Amniotic epithelial cell (primary cell): ENCODE measurements around the gene LHFPL2.
A peak's percentile ranks its signal among the peaks of the same experiment; 100 is the strongest.
"Not testable (repeated sequence)": the region's sequence is repeated elsewhere in the genome, so short reads cannot be mapped to it uniquely, and the experiment has no call there.

Experiments used
- DNase-seq: peaks from one replicate; pipeline ENCODE4 v3.0.0-alpha.2; 2010; ENCODE audit warnings: low read depth

LHFPL2 gene

DNA sequence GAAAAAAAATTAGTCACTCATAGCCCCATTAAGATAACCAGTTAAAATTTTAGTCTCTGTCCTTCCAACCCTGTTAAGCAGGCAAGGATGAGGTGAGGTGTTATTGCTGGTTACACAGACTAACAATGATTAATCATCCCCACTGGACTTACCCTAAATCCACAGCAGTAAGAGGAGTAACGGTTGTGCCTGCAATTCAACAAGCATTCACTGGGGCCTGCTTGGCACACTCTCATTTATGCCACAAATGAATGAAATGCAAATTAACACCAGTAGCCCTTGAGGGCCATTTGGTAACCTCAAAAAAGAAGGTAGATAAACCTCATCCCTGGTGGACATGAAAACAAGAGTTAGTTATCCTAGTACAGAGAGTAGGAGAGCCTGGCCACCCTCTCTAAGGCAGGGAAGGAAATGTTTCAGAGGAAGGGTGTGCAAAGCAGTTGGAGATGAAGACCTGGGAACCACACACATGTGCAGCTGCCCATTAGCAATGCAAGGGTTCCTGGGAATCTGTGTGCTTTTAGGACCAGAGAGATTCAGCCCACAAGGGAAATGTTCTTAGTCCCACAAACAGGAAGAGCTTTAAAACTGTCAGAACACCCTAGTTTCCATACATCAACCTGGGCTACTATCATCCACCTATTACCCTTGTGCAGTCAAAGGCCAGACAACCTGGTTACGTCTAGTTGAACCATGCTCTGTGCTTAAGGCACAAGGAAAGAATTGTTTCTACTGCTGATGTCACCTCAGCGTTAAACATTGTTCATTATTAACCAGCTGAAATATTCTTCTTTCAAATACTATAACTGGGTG, 7.7 kb downstream of the LHFPL2 start:
- peak; percentile 52 for DNase-seq

GRCh38 chr5:78639791-78640190, 8.8 kb downstream of the LHFPL2 start:
- no peak for DNase-seq

DNA sequence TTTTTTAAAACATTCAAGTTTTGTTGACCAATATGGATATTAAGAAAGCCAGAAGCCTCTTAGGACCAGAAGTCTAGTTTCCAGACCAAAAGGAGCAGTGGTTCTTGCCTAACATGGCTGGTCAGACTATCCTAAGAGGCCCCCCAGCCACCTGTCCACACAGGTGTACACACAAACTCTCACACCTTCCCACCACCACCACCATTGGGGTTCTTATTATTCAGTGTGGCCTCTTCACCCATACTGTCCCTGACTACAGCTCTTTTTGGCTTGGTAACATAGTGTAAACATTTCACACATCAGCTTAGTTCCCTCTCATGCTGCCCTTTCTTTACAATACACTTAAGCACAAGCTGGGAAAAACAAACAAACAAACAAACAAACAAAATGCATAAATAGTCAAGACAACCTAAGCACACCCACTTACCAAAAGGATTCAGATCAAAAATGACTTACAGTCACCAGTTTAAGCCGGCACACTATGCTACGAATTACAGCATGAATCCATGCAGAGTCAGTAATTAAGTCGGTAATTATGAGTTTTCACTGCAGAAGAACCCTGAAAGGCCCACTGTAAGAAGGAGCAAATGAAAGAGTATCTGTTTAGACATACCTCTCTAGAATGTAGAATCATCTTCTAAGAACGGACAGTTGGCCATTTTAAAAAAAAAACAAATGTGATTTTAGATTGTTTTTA, 9.5 kb downstream of the LHFPL2 start:
- no peak for DNase-seq

GRCh38 chr5:78638423-78638822, 10.1 kb downstream of the LHFPL2 start:
- peak; percentile 95 for DNase-seq

DNA sequence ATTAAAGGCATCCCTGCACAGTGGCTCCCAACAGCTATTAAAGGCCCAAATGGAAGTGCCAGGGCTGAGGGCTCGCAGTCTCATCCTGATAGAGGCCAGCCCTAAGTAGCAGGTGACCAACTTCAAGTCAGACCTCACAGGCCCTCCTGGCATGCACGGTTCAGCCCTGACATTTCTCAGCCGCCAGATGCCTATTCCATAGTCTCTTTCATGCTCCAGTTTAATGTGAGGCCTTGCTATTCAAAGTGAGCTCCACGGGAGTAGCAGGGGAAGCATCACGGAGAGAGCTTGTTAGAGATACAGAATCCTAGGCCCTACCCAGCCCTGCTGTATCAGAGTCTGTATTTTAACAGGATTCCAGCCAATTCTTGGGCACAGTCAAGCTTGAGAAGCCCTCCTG, 11.1 kb downstream of the LHFPL2 start:
- no peak for DNase-seq

GRCh38 chr5:78636682-78637081, 11.9 kb downstream of the LHFPL2 start:
- no peak for DNase-seq

DNA sequence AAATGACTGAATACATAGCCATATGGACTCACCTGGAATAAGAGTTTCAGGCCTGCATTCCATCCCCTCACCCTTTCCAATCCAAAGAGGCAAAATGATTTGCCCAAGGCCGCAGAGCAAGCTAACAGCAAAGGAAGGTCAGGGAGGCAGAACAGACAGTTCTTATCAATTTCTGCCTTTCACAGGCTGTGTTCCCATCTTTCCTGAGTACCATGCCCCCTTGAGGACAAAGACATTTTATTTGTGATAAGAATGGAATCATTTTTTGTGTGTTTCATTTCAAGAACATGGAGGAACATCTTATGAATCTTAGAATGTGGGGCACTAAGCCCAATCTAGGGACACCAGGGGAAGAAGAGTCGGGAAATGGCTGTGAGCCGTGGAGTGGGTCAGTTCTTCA, 13.9 kb downstream of the LHFPL2 start:
- DNase-seq: no peak

DNA sequence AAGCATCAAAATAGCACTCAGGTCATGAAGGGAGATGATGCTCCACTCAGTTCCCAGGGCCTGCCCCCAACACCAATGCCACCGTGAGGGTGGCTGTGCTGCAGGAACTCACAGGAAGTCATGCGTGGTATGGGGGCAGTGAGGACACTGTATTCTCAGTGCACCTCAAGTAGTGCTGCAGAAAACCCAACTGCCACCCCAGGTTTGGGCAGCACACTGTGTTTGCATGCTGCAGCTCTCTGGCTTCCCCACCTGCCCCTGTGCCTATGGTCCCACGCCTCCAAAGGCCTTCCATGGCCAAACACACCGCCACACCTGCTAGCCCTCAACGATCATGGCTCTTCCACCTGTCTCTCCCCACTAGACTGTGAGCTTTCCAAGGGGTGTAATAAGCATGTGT, 14.3 kb downstream of the LHFPL2 start:
- DNase-seq: no peak

DNA sequence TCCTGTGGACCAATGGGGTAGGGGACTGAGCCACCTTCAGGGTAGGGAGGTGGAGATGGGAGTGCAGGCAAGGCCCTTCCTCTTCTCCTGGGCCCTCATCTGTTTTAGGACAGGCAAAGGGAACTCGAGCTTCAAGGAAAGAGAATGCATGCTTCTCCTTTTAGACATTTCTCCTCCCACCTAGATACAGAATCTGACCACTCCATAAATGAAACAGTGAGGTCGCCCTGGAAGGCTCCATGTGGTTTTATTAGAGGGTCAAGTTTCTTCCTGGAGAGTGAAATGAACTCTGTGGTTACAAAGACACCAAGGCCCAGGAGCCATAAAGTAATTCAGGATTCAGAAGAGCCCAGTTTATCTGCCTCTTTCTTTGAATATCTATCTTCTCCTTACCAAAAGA, 14.9 kb downstream of the LHFPL2 start:
- DNase-seq: peak; percentile 59

DNA sequence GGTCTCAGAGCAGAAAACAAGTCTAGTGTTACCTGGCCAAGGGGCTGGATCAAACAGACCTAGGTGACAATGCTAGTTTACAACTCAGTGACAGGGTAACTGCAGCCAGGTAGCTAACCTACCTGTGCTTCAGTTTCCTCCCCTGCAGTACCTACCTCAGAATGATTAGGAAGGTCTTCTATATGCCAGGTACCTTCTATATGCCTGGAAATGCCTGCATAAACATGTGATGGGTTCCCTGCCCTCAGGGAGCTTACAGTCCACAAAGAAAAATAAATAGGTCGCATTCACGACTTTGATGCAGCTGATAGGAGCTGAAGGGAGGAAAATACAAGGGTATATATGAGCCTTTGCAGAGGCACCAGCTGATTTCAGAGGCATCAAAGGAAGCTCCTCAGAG, 16.1 kb downstream of the LHFPL2 start:
- no peak for DNase-seq

DNA sequence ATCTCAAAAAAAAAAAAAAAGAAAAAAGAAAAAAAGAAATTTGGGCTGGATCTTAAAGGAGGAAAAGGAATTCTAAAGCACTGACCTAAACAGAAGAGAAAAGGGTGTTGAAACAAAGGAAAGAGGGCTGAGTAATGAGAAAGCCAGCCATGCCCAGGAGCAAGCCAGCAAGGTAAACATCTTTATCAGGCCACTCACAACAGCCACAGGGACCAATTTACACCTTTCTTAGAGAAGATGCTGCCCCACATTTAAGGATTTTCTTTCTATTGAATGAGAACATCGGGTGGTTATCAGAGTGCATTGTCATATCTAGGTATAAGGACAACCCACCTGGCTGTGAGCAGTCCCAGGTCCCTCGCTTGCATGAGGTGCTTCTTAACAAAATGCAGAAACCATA, 16.6 kb downstream of the LHFPL2 start:
- no peak for DNase-seq

GRCh38 chr5:78630047-78630446, 18.5 kb downstream of the LHFPL2 start:
- no peak for DNase-seq

- DNase-seq: no peak
These were observed 18.9 kb downstream of the LHFPL2 start for GRCh38 chr5:78629624-78630023.

DNA sequence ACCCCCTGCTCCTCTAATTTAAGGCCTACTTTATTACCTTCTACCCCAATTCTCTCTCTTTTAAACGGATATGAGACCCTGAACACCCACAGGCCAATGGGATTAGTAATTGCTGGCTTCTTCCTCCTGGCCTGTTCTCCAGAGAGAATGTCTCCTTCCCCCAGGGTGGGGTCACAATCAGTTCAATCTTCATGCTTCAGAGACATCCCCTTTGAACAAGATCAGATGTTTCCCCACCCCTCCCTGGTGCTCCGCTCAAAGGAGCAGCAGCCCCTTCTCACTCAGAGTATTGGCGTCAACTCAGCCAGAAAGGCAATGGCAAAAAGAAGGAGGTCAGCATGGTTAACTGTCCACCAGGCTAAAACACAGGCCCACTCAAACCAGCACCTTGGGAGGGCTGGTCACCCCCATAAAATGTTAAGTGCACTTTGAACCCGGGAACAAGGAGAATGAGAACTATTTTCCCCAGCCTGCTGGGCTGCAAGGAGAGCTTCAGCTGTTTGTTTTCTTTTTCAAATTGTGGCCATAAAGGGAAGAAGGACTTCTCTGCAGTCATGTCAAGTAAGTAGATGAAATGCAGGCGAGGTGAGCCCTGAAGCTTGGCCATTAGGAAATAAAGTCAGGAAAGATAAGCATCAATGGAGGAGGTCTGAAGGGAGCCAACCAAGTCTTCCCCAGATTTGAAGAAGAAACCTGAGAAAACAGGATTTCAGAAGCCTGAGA, 20.1 kb downstream of the LHFPL2 start:
- peak; percentile 71 for DNase-seq

DNA sequence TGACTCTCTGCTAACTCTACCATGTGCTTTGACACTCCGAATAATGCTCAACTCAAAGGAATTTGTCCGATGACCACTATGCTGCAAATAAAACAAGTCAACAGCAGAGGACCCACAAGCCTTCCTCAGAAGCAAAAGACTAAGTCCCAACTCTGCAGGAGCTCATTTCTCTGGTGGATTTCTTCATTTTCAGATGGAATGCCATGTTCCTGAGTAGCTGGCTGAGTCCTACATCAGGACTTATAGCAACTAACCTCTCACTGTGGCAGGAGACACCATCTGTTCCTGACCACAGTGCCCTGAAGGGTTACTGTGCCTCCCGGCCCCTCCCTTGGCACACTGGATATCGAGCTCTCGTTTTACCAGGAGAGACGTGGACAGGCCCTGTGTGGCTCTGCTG, 20.8 kb downstream of the LHFPL2 start:
- DNase-seq: peak; percentile 60

GRCh38 chr5:78627175-78627574, 21.4 kb downstream of the LHFPL2 start:
- DNase-seq: peak; percentile 43

DNA sequence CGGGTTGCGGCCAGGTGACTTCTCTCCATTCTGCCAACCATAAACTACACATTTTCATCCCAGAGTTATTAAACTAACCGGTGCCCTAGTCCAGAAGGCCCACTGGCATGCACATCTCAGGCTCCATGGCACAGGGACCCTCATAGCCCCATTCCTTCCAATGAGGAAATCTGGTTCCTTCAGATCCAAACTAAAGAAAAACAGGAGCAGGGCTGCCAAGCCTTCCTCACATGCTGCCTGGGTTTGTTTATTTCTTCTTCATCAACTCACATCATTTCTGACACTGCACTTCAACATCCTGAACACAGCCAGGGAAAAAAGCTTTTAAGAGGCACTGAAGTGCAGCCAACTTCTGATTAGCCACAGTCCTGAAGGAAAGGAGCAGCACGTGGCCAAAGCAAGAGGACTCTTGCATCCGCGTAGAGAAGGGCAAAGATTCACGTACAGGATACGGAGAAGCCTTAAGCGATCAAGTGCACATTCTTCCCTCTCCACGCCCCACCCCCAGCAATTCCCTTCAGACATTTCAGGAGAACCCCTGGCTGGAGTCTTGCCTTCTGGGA, 22.5 kb downstream of the LHFPL2 start:
- no peak for DNase-seq

GRCh38 chr5:78624992-78625391, 23.6 kb downstream of the LHFPL2 start:
- no peak for DNase-seq

GRCh38 chr5:78624011-78624541, 24.5 kb downstream of the LHFPL2 start:
- DNase-seq: peak; percentile 23

DNA sequence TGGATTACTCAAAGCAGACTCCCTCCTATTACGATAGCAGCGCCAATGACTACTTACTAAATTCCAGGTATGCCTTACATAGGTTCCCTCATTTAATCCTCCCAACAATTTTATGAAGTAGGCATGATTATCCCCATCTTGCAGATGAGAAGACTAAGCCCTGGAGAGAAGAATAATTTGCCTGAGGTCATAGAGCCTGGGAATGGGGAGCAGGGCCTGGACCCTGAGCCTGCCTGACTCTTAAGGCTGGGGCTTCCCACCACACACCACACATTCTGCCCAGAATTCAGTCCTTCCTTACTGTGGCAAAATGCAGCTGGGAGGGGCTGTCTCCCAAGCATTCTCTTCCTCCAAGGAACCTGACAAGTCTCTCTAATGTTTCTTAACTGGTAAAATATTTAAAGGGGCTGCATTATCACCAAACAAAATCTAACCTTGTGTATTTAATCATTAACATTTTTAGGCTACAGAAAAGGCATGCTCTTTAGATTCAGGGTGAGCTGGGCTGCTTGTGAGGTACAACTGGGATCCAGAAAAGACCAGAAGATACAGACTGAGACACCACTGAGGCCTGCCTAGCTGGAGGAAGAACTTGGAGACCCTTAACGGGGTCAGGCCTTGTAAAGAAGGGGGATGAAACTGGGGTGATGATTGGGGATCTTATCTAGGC, 26.1 kb downstream of the LHFPL2 start:
- no peak for DNase-seq

DNA sequence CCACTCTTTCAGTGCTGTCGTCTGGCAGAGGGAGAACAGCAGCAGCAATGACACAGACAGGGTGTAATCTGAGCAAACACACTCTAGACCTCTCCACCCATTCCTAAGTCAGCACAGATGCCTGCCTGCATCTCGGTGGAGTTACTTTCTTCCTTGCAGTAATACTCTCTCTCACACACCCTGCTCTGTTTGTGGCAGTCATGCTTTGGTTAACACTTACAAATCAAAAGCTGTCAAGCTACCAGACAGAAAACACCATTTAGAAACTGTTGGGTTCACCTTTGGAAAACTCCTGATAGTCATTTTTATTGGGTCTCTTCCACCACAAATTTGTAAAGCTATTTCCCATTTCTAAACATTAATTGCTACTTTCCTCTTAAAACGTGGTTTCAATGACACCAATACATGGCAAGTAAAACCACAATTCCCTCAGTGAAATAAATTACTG, 27.3 kb downstream of the LHFPL2 start:
- DNase-seq: peak; percentile 25

DNA sequence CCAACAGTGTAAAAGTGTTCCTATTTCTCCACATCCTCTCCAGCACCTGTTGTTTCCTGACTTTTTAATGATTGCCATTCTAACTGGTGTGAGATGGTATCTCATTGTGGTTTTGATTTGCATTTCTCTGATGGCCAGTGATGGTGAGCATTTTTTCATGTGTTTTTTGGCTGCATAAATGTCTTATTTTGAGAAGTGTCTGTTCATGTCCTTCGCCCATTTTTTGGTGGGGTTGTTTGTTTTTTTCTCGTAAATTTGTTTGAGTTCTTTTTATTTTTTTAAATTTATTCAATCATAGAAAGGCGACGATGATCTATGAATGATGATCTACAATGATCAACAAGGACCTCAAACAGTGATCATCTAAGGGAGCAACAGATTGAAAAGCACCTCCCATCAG, 28.5 kb downstream of the LHFPL2 start:
- not testable (repeated sequence) for DNase-seq
